ENCODE measurements around the gene CALCR. TPM values are rescaled to one million over a fixed set of nuclear protein-coding genes. Genes with fewer than 3 reads are reported as not detected.

CALCR gene
- total RNA-seq, 4 donors from 2014 or later = 0.39 to 0.78 (median 0.64) TPM; not detected in 1

DNA sequence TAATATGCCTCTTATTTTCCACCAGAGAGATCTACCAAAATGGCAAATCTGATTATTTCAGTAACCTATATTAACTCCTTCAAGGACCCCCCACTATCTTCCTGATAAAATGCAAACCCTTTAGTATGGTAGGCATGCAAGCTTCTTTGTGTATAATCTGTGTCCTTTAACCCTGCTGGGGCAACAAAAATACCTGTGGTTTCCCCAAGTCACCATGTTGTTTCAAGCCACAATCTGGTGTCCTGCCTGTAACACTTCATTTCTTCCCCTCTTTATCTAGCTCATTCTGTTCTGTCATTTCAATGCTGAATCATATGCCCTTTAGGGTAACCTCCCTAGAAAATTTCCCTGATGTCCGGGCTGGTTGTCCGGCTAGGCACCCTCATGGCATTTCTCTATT lies 5.3 kb downstream of the CALCR start:
- no peak for ATAC-seq
- peaks cover 0 to 18% (median 5%) of the 10 kb centered on the region in 3 donors for H3K27me3 ChIP-seq

DNA sequence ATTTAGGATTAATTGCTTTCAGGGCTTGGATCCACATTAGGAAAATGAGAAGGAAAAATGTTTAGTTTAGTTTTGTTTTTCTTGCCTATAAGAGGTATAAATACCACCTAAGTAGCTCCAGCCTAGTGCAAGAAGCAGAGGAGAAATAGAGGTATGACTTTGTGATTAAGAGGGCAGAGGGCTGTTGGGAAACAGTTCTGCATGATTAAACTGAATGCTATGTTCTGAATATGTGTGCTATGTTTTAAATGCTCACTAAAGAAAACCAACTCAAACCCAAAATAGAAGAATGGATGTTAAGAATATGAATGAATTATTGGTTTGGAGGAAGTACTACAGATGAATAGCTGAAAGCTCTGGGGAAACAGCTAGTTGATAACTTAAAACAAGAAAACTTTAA lies 7.6 kb downstream of the CALCR start:
- ATAC-seq (no peak), DNase-seq (no peak)
- in situ Hi-C loops (cut with MboI; ENCODE audit: low sequenced_read_pairs in 4 of 4) (no loop called here), intact Hi-C loops (cut with DNase I; ENCODE audit: low total_unique reads) (no loop called here)
- Histone ChIP-seq H3K27ac (no peak overlapping the region), H3K9me3 (no peaks in the 10 kb centered on the region), H3K4me1 (no peaks in the 10 kb centered on the region), H3K27me3 (no peaks in the 10 kb centered on the region), H3K36me3 (no peaks in the 10 kb centered on the region), H3K4me3 (no peak overlapping the region)
- TF ChIP-seq POLR2A (IDR thresholded peaks at IDR 0.05) = no peak
- TF ChIP-seq, protein P1, sequence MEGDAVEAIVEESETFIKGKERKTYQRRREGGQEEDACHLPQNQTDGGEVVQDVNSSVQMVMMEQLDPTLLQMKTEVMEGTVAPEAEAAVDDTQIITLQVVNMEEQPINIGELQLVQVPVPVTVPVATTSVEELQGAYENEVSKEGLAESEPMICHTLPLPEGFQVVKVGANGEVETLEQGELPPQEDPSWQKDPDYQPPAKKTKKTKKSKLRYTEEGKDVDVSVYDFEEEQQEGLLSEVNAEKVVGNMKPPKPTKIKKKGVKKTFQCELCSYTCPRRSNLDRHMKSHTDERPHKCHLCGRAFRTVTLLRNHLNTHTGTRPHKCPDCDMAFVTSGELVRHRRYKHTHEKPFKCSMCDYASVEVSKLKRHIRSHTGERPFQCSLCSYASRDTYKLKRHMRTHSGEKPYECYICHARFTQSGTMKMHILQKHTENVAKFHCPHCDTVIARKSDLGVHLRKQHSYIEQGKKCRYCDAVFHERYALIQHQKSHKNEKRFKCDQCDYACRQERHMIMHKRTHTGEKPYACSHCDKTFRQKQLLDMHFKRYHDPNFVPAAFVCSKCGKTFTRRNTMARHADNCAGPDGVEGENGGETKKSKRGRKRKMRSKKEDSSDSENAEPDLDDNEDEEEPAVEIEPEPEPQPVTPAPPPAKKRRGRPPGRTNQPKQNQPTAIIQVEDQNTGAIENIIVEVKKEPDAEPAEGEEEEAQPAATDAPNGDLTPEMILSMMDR (IDR thresholded peaks at IDR 0.05 in 4 of 5, conservative IDR thresholded peaks at IDR 0.05 in 1 of 5) = no peak

More for the DNA sequence above, 5.3 kb downstream of the CALCR start:
- TF ChIP-seq, protein P1 (IDR thresholded peaks at IDR 0.05 in 4 of 5, conservative IDR thresholded peaks at IDR 0.05 in 1 of 5) = no peak
- TF ChIP-seq POLR2A (IDR thresholded peaks at IDR 0.05) = no peak
- no peak overlapping the region for H3K27ac ChIP-seq
- intact Hi-C loops (cut with DNase I; ENCODE audit: low total_unique reads) (no loop called here), in situ Hi-C loops (cut with MboI; ENCODE audit: low sequenced_read_pairs in 4 of 4) (no loop called here)
- DNase-seq = no peak
- H3K9me3 ChIP-seq = no peaks in the 10 kb centered on the region
- H3K4me1 ChIP-seq = no peaks in the 10 kb centered on the region
- H3K36me3 ChIP-seq = no peaks in the 10 kb centered on the region
- H3K4me3 ChIP-seq = no peak overlapping the region

DNA sequence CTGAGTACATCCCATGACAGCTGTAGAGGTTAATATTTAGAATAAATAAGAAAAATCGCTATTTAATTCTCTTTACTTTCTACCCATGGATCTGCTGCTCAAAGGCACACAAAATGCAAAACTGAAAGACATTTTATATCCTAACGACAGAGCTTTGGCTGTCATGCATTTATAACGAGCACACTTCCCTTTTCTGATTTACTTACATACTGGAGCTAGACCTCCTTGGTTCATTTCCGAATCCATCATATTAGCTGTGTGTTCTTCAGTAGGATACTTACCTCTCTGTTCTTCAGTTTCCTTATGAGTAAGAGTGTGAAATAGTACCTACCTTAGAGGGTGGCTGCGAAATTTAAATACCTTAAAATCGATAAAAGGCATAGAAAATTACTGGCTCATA lies 10.9 kb downstream of the CALCR start:
- in situ Hi-C loops (cut with MboI; ENCODE audit: low sequenced_read_pairs in 4 of 4) = no loop called here
- ATAC-seq (no peak), DNase-seq (no peak)
- Histone ChIP-seq H3K27ac (no peak overlapping the region), H3K27me3 (no peaks in the 10 kb centered on the region), H3K4me3 (no peak overlapping the region), H3K9me3 (no peaks in the 10 kb centered on the region), H3K4me1 (no peaks in the 10 kb centered on the region), H3K36me3 (no peaks in the 10 kb centered on the region)
- intact Hi-C loops (cut with DNase I; ENCODE audit: low total_unique reads) = no loop called here
- no peak for TF ChIP-seq POLR2A (IDR thresholded peaks at IDR 0.05)
- TF ChIP-seq, protein P1 (IDR thresholded peaks at IDR 0.05 in 4 of 5, conservative IDR thresholded peaks at IDR 0.05 in 1 of 5) = no peak

DNA sequence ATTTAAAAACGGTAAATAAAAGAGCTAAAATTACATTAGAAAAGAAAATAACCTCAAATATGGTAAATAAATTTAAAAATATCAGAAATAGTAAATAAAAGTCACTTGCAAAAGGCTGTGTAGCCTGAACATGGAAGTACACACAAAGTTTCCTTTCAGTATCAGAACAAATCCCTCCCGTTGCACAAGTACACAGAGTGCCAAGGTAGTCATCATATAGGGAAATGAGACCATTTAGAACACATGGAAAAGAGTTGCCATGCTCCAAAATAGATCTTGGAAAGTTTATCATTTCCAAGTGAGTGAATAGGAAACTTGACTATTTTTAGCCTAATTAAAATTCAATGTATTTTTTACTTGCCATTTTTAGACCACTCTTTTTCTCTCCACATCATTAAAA lies 11.6 kb downstream of the CALCR start:
- Histone ChIP-seq H3K4me3 (no peak overlapping the region), H3K9me3 (no peaks in the 10 kb centered on the region), H3K27ac (no peak overlapping the region), H3K27me3 (no peaks in the 10 kb centered on the region), H3K4me1 (no peaks in the 10 kb centered on the region), H3K36me3 (no peaks in the 10 kb centered on the region)
- intact Hi-C loops (cut with DNase I; ENCODE audit: low total_unique reads) = no loop called here
- no peak for DNase-seq
- no peak for ATAC-seq
- in situ Hi-C loops (cut with MboI; ENCODE audit: low sequenced_read_pairs in 4 of 4) = no loop called here
- no peak for TF ChIP-seq POLR2A (IDR thresholded peaks at IDR 0.05)
- TF ChIP-seq, protein P1 (IDR thresholded peaks at IDR 0.05 in 4 of 5, conservative IDR thresholded peaks at IDR 0.05 in 1 of 5) = no peak

DNA sequence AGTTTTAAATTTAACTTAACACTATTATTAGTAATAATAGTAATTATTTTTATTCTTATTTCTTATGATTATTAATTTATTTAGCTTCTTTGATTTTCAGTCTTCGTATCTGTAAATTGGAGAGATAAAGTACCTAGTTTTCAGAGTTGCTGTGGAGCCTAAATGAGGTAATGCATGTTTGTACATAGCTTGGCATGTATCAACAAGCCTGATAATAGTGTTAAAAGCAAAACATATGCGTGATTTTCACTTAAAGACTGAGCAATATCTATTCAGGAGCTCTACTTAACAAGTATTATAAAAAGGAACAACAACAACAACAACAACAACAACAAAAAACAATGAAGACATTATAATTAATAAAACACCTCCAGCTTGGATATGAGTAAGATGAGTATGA lies 12.4 kb downstream of the CALCR start:
- Histone ChIP-seq H3K27ac (no peak overlapping the region), H3K4me3 (no peak overlapping the region), H3K36me3 (no peaks in the 10 kb centered on the region), H3K4me1 (no peaks in the 10 kb centered on the region), H3K27me3 (no peaks in the 10 kb centered on the region), H3K9me3 (no peaks in the 10 kb centered on the region)
- in situ Hi-C loops (cut with MboI; ENCODE audit: low sequenced_read_pairs in 4 of 4) = no loop called here
- ATAC-seq (no peak), DNase-seq (no peak)
- no peak for TF ChIP-seq POLR2A (IDR thresholded peaks at IDR 0.05)
- TF ChIP-seq, protein P1 (IDR thresholded peaks at IDR 0.05 in 4 of 5, conservative IDR thresholded peaks at IDR 0.05 in 1 of 5) = no peak
- intact Hi-C loops (cut with DNase I; ENCODE audit: low total_unique reads) = no loop called here

Data from gastrocnemius medialis (tissue), 4 donors.